ENCODE results near the gene PXDC1. TPM values are rescaled to one million over a fixed set of nuclear protein-coding genes. Genes with fewer than 3 reads are reported as not detected.

Gene PXDC1
- total RNA-seq, 1 experiment from 2014 or later = 30.8 TPM

DNA sequence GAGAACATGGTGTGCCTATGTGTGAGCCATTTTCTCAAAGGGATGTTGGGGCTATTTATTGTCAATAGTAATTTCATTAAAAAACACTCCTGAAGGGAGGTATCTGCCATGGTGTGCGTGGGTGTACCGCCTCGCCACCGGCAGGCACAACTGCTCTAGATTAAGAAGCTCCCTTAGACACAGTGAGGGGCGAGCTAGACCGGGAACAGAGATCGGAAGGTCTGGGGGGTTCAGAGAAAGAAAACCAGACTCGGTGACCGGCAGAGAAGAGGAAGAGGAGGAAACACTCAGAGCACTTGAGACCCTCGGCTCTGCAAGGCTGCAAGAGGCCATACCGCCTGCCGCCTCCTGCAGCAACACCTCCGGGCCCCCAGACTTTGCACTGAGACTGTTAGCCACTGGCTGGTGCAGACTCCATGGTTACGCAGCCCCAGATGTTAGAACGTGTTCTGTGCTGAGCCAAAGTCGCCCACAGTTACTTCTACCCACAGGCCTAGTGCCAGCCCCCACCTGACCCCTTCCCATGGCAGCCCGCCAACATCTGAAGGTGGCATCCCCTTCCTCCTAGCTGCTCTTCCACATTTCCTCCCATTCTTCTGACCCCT, 18.1 kb downstream of the PXDC1 start:
- ChIA-PET CTCF (interaction anchor here (0.7 kb wide), 1 partner anchor 447 kb away, joined by 3 read pairs; no protein-coding TSS in a partner anchor), POLR2A (ENCODE audit: unreplicated experiment) (no interaction called here)
- no peak for TF ChIP-seq EZH2 (IDR thresholded peaks at IDR 0.05; ENCODE audit: low read depth)
- TF ChIP-seq, protein P1, sequence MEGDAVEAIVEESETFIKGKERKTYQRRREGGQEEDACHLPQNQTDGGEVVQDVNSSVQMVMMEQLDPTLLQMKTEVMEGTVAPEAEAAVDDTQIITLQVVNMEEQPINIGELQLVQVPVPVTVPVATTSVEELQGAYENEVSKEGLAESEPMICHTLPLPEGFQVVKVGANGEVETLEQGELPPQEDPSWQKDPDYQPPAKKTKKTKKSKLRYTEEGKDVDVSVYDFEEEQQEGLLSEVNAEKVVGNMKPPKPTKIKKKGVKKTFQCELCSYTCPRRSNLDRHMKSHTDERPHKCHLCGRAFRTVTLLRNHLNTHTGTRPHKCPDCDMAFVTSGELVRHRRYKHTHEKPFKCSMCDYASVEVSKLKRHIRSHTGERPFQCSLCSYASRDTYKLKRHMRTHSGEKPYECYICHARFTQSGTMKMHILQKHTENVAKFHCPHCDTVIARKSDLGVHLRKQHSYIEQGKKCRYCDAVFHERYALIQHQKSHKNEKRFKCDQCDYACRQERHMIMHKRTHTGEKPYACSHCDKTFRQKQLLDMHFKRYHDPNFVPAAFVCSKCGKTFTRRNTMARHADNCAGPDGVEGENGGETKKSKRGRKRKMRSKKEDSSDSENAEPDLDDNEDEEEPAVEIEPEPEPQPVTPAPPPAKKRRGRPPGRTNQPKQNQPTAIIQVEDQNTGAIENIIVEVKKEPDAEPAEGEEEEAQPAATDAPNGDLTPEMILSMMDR (conservative IDR thresholded peaks at IDR 0.05) = no peak
- peaks cover 6% of the 10 kb centered on the region; the same call in 1 of the 2 replicates for H3K79me2 ChIP-seq (ENCODE audit: low read depth)
- peaks cover 5% of the 10 kb centered on the region; the same call in 1 of the 2 replicates for H4K20me1 ChIP-seq (ENCODE audit: insufficient read depth)
- H3K36me3 ChIP-seq (ENCODE audit: low read depth) = peaks cover 7% of the 10 kb centered on the region; the same call in 1 of the 2 replicates
- no peak overlapping the region for H2AFZ ChIP-seq
- H3F3A ChIP-seq (ENCODE audit: insufficient read depth, low read depth) = 0 out of 2 replicates have a peak, but pooled peaks cover 3% of the 10 kb centered on the region
- DNase-seq = no peak
- no peaks in the 10 kb centered on the region for H3K27me3 ChIP-seq (ENCODE audit: insufficient read depth, low read depth)
- H3K4me3 ChIP-seq = no peak overlapping the region
- no peaks in the 10 kb centered on the region for H3K9me3 ChIP-seq (ENCODE audit: insufficient read depth, low read depth)
- H3K27ac ChIP-seq = no peak overlapping the region
- no peaks in the 10 kb centered on the region for H3K9me2 ChIP-seq (ENCODE audit: insufficient read depth)
- H3K4me2 ChIP-seq = no peak overlapping the region
- no peaks in the 10 kb centered on the region for H3K4me1 ChIP-seq (replicated peaks; ENCODE audit: insufficient read depth)
- intact Hi-C loops (cut with micrococcal nuclease; ENCODE audit: unreplicated experiment) = loop anchor here (5.0 kb wide), 2 partner anchors 316 to 736 kb away; partner anchors contain the start of gene NQO2
- BruUV-seq (replicated peaks) = no TSS peak

DNA sequence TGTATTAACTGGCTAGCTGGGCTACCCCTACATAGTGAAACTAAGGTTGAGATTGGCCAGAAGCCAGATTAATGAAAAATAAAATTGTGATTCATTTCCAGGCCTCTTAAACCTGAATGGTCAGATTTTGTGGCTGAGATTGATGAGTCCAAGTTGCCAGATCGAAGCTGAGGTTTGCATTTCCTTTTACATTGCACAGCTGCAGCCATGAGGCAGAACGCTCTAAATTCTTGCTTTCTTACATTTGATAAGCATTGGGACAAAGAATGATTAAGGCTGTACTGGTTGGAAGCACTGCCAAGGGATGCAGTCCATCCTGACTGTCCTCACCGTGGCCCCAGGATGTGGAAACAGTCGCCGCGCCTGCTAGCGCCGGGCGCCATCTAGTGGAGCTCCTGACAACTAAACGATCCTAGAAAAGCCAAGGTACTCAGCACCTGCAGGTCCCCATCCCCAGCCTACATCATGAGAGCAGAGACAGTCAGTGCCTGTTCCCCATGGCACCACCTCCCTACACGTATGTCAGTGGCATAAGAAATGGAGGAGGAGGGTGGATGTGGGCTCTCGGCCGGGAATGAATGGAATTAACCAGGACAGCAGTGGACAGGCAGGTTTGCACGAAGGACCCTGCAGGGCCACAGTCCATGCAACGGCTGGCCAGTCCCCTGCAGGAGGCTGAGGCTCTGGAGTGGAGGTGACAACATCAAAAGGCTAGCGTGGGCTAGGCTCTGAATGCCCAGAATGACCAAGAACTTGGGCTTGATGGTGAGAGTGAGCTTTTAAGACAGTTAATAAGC, 19.0 kb downstream of the PXDC1 start:
- Histone ChIP-seq H3K4me1 (replicated peaks; ENCODE audit: insufficient read depth) (no peaks in the 10 kb centered on the region), H3K36me3 (ENCODE audit: low read depth) (peaks cover 7% of the 10 kb centered on the region; the same call in 1 of the 2 replicates), H3K9me2 (ENCODE audit: insufficient read depth) (no peaks in the 10 kb centered on the region), H3K4me3 (no peak overlapping the region), H3K4me2 (no peak overlapping the region), H3K9me3 (ENCODE audit: insufficient read depth, low read depth) (no peaks in the 10 kb centered on the region), H2AFZ (no peak overlapping the region), H3K79me2 (ENCODE audit: low read depth) (peaks cover 6% of the 10 kb centered on the region; the same call in 1 of the 2 replicates), H4K20me1 (ENCODE audit: insufficient read depth) (peaks cover 5% of the 10 kb centered on the region; the same call in 1 of the 2 replicates), H3F3A (ENCODE audit: insufficient read depth, low read depth) (0 out of 2 replicates have a peak, but pooled peaks cover 3% of the 10 kb centered on the region), H3K27ac (no peak overlapping the region), H3K27me3 (ENCODE audit: insufficient read depth, low read depth) (no peaks in the 10 kb centered on the region)
- ChIA-PET CTCF (no interaction called here), POLR2A (ENCODE audit: unreplicated experiment) (no interaction called here)
- intact Hi-C loops (cut with micrococcal nuclease; ENCODE audit: unreplicated experiment) = loop anchor here (1.0 to 5.0 kb wide), 5 partner anchors 275 to 735 kb away; partner anchors contain the start of genes NQO2 and SLC22A23
- DNase-seq = peak; percentile 55 to 72
- TF ChIP-seq EZH2 (IDR thresholded peaks at IDR 0.05; ENCODE audit: low read depth) = no peak
- TF ChIP-seq, protein P1 (conservative IDR thresholded peaks at IDR 0.05) = peak; percentile 86
- no TSS peak for BruUV-seq (replicated peaks)

DNA sequence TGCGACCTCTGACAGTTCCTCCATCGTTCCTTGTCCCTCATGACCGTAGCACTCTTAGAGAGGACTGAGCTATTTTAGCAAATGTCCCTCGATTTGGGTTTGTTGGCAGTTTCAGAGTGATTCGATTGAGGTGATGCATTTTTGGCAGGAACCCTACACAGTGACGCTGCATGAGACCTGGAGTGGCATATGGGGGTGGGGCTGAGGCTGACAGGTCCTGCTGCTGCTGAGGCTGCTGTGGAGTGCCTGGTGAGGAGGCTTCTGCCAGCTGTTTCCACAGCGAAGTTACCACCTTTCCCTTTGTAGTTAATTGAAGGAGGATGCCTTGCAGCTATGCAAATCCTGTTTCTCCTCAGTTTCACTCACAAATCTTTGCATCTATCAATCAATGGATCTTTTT, 19.8 kb downstream of the PXDC1 start:
- no peak for TF ChIP-seq EZH2 (IDR thresholded peaks at IDR 0.05; ENCODE audit: low read depth)
- TF ChIP-seq, protein P1 (conservative IDR thresholded peaks at IDR 0.05) = no peak
- CTCF ChIA-PET = interaction anchor here (0.6 kb wide), 1 partner anchor 394 kb away, joined by 3 read pairs; no protein-coding TSS in a partner anchor
- no peaks in the 10 kb centered on the region for H3K9me2 ChIP-seq (ENCODE audit: insufficient read depth)
- no peak overlapping the region for H2AFZ ChIP-seq
- BruUV-seq (replicated peaks) = no TSS peak
- H3K9me3 ChIP-seq (ENCODE audit: insufficient read depth, low read depth) = no peaks in the 10 kb centered on the region
- intact Hi-C loops (cut with micrococcal nuclease; ENCODE audit: unreplicated experiment) = loop anchor here (1.0 to 5.0 kb wide), 5 partner anchors 274 to 734 kb away; partner anchors contain the start of genes NQO2 and SLC22A23
- POLR2A ChIA-PET (ENCODE audit: unreplicated experiment) = no interaction called here
- peaks cover 6% of the 10 kb centered on the region; the same call in 1 of the 2 replicates for H3K79me2 ChIP-seq (ENCODE audit: low read depth)
- H3K4me2 ChIP-seq = no peak overlapping the region
- DNase-seq = no peak
- no peak overlapping the region for H3K27ac ChIP-seq
- H3K27me3 ChIP-seq (ENCODE audit: insufficient read depth, low read depth) = no peaks in the 10 kb centered on the region
- peaks cover 7% of the 10 kb centered on the region; the same call in 1 of the 2 replicates for H3K36me3 ChIP-seq (ENCODE audit: low read depth)
- H3F3A ChIP-seq (ENCODE audit: insufficient read depth, low read depth) = 0 out of 2 replicates have a peak, but pooled peaks cover 3% of the 10 kb centered on the region
- peaks cover 5% of the 10 kb centered on the region; the same call in 1 of the 2 replicates for H4K20me1 ChIP-seq (ENCODE audit: insufficient read depth)
- H3K4me1 ChIP-seq (replicated peaks; ENCODE audit: insufficient read depth) = no peaks in the 10 kb centered on the region
- H3K4me3 ChIP-seq = no peak overlapping the region
